Mammary epithelial cell (primary cell): ENCODE results near the gene SLC1A1.

Experiments
- CTCF ChIP-seq, 2 donors: IDR thresholded peaks in 1 of 2; conservative IDR thresholded peaks in 1 of 2; 2 replicates each; pipeline ENCODE4 v1.5.1; 2011 to 2012; ENCODE audit warnings: inconsistent platforms in 2 of 2, low read length in 2 of 2, mild to moderate bottlenecking in 2 of 2, control low read depth in 1 of 2, low read depth in 1 of 2; ENCODE audit not compliant: insufficient read depth in 1 of 2; ENCODE audit errors: extremely low read depth in 1 of 2
- EZH2 ChIP-seq: IDR thresholded peaks from 2 replicates; pipeline ENCODE4 v1.6.1; 2012; ENCODE audit warnings: low read length, inconsistent platforms, borderline replicate concordance

DNA sequence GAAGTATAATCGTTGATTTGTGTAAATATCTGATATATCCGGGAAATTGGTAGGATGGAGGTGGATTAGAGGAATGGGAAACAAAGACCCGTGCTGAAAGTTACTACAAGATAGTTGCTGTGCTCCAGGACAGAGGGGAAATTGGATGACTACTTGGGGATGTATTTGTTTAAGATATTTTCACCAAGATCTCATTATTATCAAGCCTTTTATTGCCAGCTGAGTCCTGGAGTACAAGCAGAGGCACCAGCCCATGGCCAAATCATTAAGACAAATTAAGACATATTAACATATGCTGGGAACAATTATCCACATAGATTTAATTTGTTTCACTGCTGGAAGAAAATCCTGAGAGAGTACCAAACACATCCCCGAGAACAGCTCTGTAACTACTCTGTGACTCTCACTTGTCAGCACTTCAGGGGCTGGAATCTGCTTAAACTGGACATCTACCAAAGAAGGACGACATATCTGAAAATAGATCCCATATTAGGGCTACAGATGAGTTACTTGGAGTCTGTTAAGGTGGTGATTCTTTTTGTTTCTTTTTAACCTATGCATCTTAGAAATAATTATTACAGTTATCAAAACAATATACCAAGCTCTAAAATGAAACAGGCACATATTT, 68.2 kb downstream of the SLC1A1 start:
- TF ChIP-seq CTCF (conservative IDR thresholded peaks at IDR 0.05 in 1 of 2, IDR thresholded peaks at IDR 0.05 in 1 of 2; ENCODE audit: extremely low read depth in 1 of 2, insufficient read depth in 1 of 2, low read depth in 1 of 2, low read length in 2 of 2) (no peak), EZH2 (no peak)
